Kasumi-1 (cell line): ENCODE results near the gene FPGS.

Experiments
- DNase-seq, 2 experiments: peaks; one replicate each; lab custom pipeline; 2025; lab: John Stamatoyannopoulos, UW

Gene FPGS

GRCh38 chr9:127860779-127861178, 58.1 kb downstream of the FPGS start:
- no peak for DNase-seq

- peak; percentile 92 to 95 for DNase-seq
Measured at GRCh38 chr9:127862075-127863011, 59.7 kb downstream of the FPGS start.

- no peak for DNase-seq
Measured at GRCh38 chr9:127863191-127863621, 60.5 kb downstream of the FPGS start.
